ENCODE measurements around the gene IFI16. TPM values are rescaled to one million over a fixed set of nuclear protein-coding genes. Genes with fewer than 3 reads are reported as not detected.

The IFI16 gene
- total RNA-seq, 1 experiment from 2014 or later, result 31.3 TPM

DNA sequence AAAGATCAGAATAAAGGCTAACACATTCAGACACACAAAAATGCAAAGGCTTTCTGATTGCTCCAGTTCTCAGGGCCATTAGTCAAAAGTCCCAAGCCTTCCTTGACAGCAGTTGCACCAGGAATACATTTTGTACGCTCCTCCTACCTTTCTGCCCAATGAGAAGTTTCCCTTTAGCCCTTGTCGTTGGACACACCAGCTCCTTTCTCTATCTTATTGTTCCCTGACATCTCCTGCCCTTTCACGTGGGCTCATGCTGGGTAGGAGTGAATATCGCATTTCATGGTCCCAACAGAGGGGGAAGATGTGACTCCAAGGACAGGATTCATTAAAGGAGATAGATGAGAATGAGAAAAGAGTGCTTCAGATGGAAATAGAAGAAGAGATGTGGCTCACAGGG lies 33.5 kb upstream of the IFI16 start:
- no peaks in the 10 kb centered on the region for H3K36me3 ChIP-seq (ENCODE audit: low read depth)
- no peaks in the 10 kb centered on the region for H3F3A ChIP-seq (ENCODE audit: insufficient read depth, low read depth)
- H3K9me3 ChIP-seq (ENCODE audit: insufficient read depth, low read depth), result no peaks in the 10 kb centered on the region
- intact Hi-C loops (cut with micrococcal nuclease; ENCODE audit: unreplicated experiment), result no loop called here
- ChIA-PET CTCF (no interaction called here), POLR2A (ENCODE audit: unreplicated experiment) (no interaction called here)
- no peaks in the 10 kb centered on the region for H3K79me2 ChIP-seq (ENCODE audit: low read depth)
- TF ChIP-seq, protein P1, sequence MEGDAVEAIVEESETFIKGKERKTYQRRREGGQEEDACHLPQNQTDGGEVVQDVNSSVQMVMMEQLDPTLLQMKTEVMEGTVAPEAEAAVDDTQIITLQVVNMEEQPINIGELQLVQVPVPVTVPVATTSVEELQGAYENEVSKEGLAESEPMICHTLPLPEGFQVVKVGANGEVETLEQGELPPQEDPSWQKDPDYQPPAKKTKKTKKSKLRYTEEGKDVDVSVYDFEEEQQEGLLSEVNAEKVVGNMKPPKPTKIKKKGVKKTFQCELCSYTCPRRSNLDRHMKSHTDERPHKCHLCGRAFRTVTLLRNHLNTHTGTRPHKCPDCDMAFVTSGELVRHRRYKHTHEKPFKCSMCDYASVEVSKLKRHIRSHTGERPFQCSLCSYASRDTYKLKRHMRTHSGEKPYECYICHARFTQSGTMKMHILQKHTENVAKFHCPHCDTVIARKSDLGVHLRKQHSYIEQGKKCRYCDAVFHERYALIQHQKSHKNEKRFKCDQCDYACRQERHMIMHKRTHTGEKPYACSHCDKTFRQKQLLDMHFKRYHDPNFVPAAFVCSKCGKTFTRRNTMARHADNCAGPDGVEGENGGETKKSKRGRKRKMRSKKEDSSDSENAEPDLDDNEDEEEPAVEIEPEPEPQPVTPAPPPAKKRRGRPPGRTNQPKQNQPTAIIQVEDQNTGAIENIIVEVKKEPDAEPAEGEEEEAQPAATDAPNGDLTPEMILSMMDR (conservative IDR thresholded peaks at IDR 0.05), result no peak
- TF ChIP-seq EZH2 (IDR thresholded peaks at IDR 0.05; ENCODE audit: low read depth), result no peak
- H3K4me1 ChIP-seq (replicated peaks; ENCODE audit: insufficient read depth), result no peaks in the 10 kb centered on the region
- no peaks in the 10 kb centered on the region for H3K9me2 ChIP-seq (ENCODE audit: insufficient read depth)
- H3K4me2 ChIP-seq, result no peak overlapping the region
- no peaks in the 10 kb centered on the region for H4K20me1 ChIP-seq (ENCODE audit: insufficient read depth)
- H3K27me3 ChIP-seq (ENCODE audit: insufficient read depth, low read depth), result no peaks in the 10 kb centered on the region
- no peak for DNase-seq
- no peak overlapping the region for H3K27ac ChIP-seq
- H2AFZ ChIP-seq, result no peak overlapping the region
- BruUV-seq (replicated peaks), result no TSS peak
- no peak overlapping the region for H3K4me3 ChIP-seq

DNA sequence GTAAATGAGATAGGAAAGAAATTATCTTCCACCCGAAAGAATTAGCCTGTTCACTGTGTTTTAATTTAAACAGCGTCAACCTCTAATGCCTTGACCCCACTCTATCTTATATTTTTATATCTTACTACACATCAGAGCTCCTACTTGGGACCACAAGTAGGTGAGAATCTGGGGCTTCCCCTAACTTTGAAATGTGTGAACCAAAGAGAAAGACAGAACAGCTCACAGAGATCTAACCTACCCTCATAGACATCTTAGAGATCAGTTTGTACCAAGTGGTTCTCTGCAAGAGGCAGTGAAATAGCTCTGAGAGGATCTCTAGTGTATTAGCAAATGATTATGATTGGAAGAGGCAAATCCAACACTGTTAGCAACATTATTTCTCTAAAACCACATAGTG lies 31.0 kb upstream of the IFI16 start:
- POLR2A ChIA-PET (ENCODE audit: unreplicated experiment), result interaction anchor here (0.6 kb wide), 1 partner anchor 36 kb away, joined by 4 read pairs; no protein-coding TSS in a partner anchor
- DNase-seq, result no peak

DNA sequence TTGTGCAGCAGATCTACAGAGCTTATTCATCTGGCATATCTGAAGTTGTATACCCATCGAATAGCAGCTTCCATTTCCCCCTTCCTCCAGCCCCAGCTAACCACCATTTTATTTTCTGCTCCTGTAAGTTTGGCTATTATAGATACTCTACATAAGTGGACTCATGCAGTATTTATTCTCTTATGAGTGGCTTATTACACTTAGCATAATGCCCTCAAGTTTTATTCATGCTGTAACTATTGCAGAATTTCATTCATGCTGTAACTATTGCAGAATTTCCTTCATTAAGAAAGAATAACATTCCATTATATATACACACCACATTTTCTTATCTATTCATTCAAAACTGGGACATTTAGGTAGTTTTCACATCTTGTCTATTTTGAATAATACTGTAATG lies 30.5 kb upstream of the IFI16 start:
- Histone ChIP-seq H3K79me2 (ENCODE audit: low read depth) (no peaks in the 10 kb centered on the region), H3K27ac (no peak overlapping the region), H4K20me1 (ENCODE audit: insufficient read depth) (no peaks in the 10 kb centered on the region), H3K4me2 (no peak overlapping the region), H3K9me2 (ENCODE audit: insufficient read depth) (no peaks in the 10 kb centered on the region), H3K27me3 (ENCODE audit: insufficient read depth, low read depth) (no peaks in the 10 kb centered on the region), H3K4me3 (no peak overlapping the region), H3K36me3 (ENCODE audit: low read depth) (no peaks in the 10 kb centered on the region), H3K9me3 (ENCODE audit: insufficient read depth, low read depth) (no peaks in the 10 kb centered on the region), H3F3A (ENCODE audit: insufficient read depth, low read depth) (no peaks in the 10 kb centered on the region), H3K4me1 (replicated peaks; ENCODE audit: insufficient read depth) (no peaks in the 10 kb centered on the region), H2AFZ (no peak overlapping the region)
- CTCF ChIA-PET, result no interaction called here
- no peak for TF ChIP-seq EZH2 (IDR thresholded peaks at IDR 0.05; ENCODE audit: low read depth)
- intact Hi-C loops (cut with micrococcal nuclease; ENCODE audit: unreplicated experiment), result no loop called here
- no TSS peak for BruUV-seq (replicated peaks)
- no peak for DNase-seq
- POLR2A ChIA-PET (ENCODE audit: unreplicated experiment), result no interaction called here

More for the DNA sequence above, 31.0 kb upstream of the IFI16 start:
- Histone ChIP-seq H3K9me3 (ENCODE audit: insufficient read depth, low read depth) (no peaks in the 10 kb centered on the region), H3F3A (ENCODE audit: insufficient read depth, low read depth) (no peaks in the 10 kb centered on the region), H3K27ac (no peak overlapping the region), H4K20me1 (ENCODE audit: insufficient read depth) (no peaks in the 10 kb centered on the region), H3K4me3 (no peak overlapping the region), H2AFZ (no peak overlapping the region), H3K4me1 (replicated peaks; ENCODE audit: insufficient read depth) (no peaks in the 10 kb centered on the region), H3K9me2 (ENCODE audit: insufficient read depth) (no peaks in the 10 kb centered on the region), H3K4me2 (no peak overlapping the region), H3K27me3 (ENCODE audit: insufficient read depth, low read depth) (no peaks in the 10 kb centered on the region), H3K79me2 (ENCODE audit: low read depth) (no peaks in the 10 kb centered on the region), H3K36me3 (ENCODE audit: low read depth) (no peaks in the 10 kb centered on the region)
- intact Hi-C loops (cut with micrococcal nuclease; ENCODE audit: unreplicated experiment), result no loop called here
- TF ChIP-seq EZH2 (IDR thresholded peaks at IDR 0.05; ENCODE audit: low read depth), result no peak
- BruUV-seq (replicated peaks), result no TSS peak
- CTCF ChIA-PET, result no interaction called here

DNA sequence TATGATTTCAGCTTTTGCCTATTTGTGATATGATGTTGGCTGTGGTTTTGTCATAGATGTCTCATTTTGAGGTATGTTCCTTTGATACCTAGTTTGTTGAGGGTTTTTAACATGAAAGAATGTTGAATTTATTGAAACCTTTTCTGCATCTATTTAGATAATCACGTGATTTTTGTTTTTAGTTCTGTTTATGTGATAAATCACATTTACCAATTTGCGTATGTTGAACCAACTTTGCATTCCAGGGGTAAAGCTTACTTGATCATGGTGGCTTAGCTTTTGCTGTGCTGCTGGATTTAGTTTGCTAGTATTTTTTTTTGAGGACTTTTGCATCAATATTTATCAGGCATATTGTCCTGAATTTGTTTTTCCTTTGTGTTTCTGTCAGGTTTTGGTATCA lies 26.5 kb upstream of the IFI16 start:
- no peak for TF ChIP-seq EZH2 (IDR thresholded peaks at IDR 0.05; ENCODE audit: low read depth)
- TF ChIP-seq, protein P1 (conservative IDR thresholded peaks at IDR 0.05), result no peak
- POLR2A ChIA-PET (ENCODE audit: unreplicated experiment), result no interaction called here
- Histone ChIP-seq H3K27ac (no peak overlapping the region), H3K27me3 (ENCODE audit: insufficient read depth, low read depth) (no peaks in the 10 kb centered on the region), H3K4me3 (no peak overlapping the region), H4K20me1 (ENCODE audit: insufficient read depth) (no peaks in the 10 kb centered on the region; the same call in 1 of the 2 replicates), H3K4me1 (replicated peaks; ENCODE audit: insufficient read depth) (no peaks in the 10 kb centered on the region), H3F3A (ENCODE audit: insufficient read depth, low read depth) (no peaks in the 10 kb centered on the region), H3K79me2 (ENCODE audit: low read depth) (no peaks in the 10 kb centered on the region), H3K4me2 (no peak overlapping the region), H3K9me3 (ENCODE audit: insufficient read depth, low read depth) (no peaks in the 10 kb centered on the region), H2AFZ (no peak overlapping the region), H3K36me3 (ENCODE audit: low read depth) (no peaks in the 10 kb centered on the region), H3K9me2 (ENCODE audit: insufficient read depth) (no peaks in the 10 kb centered on the region)
- DNase-seq, result no peak
- BruUV-seq (replicated peaks), result no TSS peak
- intact Hi-C loops (cut with micrococcal nuclease; ENCODE audit: unreplicated experiment), result no loop called here
- CTCF ChIA-PET, result no interaction called here

All from PC-9 (cell line).